Activated CD8-positive, alpha-beta memory T cell treated with anti-CD3 and anti-CD28 coated beads for 48 hours (primary cell): ENCODE results near the gene C16orf54.
"Not testable (repeated sequence)": the region's sequence is repeated elsewhere in the genome, so short reads cannot be mapped to it uniquely, and the experiment has no call there.

Experiments used
- DNase-seq, 3 experiments: peaks; one replicate each; pipeline ENCODE4 v3.0.0-alpha.2; 2020; ENCODE audit warnings: low read depth in 2 of 3, low spot score in 2 of 3

The C16orf54 gene

GRCh38 chr16:29770250-29770929 is 24.6 kb upstream of the C16orf54 start:
- DNase-seq: no peak

DNA sequence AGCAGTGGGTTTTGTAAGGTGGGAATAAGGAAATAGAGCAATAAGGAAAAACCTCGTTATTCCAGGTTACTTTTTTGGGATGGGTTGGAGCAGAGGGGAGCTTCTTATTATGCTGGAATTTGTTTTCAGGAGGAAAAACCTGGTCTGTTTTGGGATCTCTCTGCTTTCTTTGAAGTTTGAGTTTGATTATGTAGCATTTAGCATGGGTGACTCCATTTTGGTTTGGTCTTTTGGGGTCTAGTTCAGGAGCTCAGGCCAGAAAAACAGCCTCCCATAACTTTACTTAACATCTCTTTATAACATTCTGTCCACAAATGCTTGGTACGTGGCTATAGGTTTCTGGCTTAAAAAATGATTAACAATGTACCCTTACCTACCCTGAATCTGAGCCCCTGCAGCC is 23.7 kb upstream of the C16orf54 start:
- DNase-seq: no peak

DNA sequence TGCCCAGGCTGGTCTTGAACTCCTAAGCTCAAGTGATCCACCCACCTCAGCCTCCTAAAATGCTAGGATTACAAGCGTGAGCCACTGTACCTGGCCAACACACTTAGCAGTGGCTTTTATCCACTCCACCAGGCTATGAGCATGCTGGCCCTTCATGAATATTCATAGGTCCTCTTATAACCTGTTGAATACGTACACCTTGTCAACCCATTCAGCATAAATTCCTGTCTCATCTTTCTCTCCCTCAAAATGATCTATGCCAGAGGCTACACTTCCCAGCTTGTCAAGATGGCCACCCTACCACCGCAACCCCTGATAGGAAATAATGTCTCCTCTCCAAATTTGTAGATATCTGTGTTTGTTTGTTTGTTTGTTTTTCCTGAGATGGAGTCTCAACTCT is 21.3 kb upstream of the C16orf54 start:
- no peak for DNase-seq

DNA sequence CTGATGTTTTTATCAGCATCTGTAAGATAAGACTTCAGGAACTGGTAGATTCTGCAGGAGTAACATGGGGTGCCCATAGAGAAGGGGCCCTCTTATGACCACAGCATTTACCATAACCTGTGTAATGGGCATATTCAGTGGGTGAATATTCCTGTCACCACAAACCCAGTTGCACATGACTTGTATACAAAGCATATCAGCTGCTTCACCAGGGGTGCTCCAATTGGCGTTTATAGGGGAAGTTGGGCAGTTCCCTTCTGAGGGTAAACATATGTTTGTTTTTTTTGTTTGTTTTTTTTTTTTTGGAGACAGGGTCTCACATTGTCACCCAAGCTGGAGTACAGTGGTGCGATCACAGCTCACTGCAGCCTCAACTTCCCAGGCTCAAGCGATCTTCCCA is 20.8 kb upstream of the C16orf54 start:
- DNase-seq: no peak

GRCh38 chr16:29765167-29766032 is 19.6 kb upstream of the C16orf54 start:
- DNase-seq: no peak

DNA sequence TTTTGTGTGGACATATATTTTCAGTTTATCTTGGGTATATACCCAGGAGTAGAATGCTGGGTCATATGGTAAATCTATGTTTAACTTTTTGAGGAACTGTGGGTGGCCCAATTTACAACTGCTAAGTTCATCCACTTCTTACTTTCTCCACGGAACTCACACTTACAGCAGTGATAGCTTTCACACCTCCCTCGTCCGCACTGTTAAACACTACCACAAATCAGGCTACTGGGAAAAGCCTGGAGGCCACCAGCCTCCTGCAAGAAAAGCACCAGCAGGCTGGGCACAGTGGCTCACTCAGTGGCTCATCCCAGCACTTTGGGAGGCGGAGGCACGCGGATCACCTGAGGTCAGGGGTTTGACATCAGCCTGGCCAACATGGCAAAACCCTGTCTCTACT is 17.5 kb upstream of the C16orf54 start:
- no peak for DNase-seq

GRCh38 chr16:29761882-29762281 is 16.1 kb upstream of the C16orf54 start:
- no peak for DNase-seq

DNA sequence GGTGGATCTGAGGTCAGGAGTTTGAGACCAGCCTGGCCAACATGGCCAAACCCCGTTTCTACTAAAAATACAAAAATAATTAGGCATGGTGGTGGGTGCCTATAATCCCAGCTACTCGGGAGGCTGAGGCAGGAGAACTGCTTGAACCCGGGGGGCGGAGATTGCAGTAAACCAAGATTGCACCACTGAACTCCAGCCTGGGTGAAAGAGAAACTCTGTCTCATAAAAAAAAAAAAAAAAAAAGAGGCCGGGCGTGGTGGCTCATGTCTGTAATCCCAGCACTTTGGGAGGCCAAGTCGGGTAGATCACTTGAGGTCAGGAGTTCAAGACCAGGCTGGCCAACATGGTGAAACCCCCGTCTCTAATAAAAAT is 15.5 kb upstream of the C16orf54 start:
- not testable (repeated sequence) for DNase-seq

DNA sequence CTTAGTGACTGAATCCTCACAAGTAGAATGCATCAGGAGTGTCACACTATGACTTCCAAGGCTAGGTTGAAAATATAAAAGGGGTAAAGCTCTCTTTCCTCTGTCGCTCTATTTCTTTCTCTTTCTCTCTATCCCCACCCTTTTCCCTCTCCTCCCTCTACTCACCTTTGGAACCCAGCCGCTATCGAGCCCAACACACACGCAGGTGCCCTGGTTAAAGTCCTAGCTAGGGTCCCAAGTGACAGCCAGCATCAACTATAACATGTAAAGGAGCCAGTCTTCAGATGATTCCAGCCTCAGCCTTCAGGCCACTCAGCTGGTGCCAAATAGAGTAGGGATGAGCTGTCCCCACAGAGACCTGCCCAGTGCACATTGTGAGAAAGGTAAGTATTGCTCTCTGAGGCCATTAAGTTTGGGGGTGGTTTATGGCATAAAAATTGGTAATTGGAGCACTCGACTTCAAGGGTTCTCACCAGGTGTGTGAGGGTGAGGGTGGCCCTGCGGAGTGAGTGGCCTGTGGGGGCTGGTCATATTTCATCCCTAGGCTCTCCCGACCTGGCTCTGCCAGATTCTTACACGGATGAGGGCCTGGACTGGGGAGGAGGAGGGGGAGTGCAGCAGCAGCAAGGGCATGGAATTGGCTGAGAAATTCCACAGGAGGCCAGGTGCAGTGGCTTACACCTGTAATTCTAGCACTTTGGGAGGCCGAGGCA is 14.9 kb upstream of the C16orf54 start:
- no peak for DNase-seq

- no peak for DNase-seq
These were observed 12.2 kb upstream of the C16orf54 start for GRCh38 chr16:29757950-29758466.

DNA sequence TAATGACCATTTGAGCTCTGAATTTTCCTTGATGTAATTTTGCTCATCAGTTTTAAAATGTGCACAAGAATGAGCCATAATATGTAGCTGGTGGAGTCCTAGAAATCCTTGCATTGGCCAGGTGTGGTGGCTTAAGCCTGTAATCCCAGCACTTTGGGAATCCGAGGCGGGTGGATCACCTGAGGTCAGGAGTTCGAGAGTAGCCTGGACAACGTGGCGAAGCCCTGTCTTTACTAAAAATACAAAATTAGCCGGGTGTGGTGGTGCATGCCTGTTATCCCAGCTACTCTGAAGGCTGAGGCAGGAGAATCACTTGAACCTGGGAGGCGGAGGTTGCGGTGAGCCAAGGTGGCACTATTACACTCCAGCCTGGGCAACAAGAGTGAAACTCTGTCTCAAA is 11.3 kb upstream of the C16orf54 start:
- DNase-seq: not testable (repeated sequence)

DNA sequence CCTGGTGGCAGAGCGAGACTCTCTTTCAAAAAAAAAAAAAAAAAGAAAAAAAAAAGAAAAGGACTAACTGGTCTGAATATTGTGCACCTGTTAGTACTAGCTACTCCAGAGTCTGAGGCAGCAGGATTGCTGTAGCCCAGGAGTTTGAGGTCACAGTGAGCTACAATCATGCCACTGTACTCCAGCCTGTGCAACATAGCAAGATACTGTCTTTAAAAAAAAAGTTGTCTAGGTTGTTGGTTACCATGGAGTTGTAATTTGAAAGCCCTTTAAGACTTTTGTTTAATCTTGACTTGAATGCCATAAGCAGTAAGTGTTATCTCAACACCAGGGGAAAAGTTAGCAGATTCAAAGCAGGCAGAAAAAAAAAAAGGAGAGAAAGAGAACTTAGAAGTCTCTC is 10.9 kb upstream of the C16orf54 start:
- DNase-seq: no peak

DNA sequence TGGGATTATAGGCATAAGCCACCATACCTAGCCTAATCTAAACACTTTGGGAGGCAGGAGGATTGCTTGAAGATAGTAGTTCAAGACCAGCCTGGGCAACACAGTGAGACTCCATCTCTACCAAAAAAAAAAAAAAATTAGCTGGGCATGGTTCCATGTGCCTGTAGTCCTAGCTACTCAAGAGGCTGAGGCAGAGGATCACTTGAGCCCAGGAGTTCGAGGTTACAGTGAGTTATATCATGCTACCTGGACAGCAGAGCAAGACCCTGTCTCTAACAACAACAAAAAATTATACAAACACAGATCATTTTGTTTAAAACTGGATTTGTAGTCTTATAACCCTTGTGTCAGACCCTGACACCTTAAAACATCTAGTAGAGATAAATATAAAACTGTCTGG is 7.7 kb upstream of the C16orf54 start:
- no peak for DNase-seq

- DNase-seq: not testable (repeated sequence)
These were observed 3.0 kb upstream of the C16orf54 start for GRCh38 chr16:29748760-29749149.

- no peak for DNase-seq
These were observed 2.4 kb upstream of the C16orf54 start for GRCh38 chr16:29747947-29748759.

DNA sequence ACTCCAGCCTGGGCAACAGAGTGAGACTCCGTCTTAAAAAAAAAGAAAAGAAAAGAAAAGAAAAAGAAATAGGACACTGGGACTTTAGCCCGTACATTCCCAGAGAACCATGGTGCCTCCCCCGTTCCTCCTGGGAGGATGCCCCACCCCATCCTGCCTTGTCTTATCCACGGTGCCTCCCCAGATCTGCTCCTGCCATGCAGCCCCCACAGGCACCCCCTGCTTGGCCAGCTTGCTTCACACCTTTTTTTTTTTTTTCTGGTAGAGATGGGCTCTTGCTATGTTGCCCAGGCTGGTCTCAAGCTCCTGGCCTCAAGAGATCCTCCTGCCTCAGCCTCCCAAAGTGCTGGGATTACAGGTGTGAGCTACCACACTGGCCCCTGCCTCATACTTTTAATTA is 728 bp upstream of the C16orf54 start:
- not testable (repeated sequence) for DNase-seq

DNA sequence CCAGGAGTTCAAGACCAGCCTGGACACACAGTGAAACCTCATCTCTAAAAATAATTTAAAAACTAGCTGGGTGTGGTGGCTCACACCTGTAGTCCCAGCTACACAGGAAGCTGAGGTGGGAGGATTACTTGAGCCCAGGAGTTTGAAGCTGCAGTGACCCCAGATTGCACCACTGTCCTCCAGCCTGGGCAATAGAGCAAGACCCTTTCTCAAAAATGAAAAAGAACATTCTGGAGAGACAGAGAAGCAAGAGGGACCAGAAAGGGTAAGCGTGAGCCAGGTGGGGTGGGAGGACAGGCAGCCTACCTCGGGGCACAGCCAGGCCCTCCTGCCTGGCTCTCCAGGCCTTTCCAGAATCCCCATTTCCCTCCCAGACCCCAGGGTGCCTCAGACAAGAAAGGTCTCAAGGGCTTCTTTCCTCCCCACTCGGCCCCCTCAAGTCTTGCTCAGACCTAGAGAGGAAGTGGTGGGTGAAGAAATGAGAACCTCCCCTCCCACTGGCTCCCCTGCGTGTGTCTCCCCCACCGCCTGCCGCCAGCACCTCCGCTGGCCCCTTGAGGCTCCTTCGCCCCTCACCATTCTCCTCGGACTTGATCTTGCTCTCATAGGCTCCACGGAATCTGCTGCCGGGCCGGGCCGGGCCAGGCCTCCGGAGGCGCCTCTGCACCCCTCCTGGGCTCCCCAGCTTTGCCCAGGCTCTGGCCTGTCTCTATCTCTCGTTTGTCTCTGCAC is 503 bp downstream of the C16orf54 start:
- peak in 1 of 3 experiments; percentile 12 for DNase-seq

DNA sequence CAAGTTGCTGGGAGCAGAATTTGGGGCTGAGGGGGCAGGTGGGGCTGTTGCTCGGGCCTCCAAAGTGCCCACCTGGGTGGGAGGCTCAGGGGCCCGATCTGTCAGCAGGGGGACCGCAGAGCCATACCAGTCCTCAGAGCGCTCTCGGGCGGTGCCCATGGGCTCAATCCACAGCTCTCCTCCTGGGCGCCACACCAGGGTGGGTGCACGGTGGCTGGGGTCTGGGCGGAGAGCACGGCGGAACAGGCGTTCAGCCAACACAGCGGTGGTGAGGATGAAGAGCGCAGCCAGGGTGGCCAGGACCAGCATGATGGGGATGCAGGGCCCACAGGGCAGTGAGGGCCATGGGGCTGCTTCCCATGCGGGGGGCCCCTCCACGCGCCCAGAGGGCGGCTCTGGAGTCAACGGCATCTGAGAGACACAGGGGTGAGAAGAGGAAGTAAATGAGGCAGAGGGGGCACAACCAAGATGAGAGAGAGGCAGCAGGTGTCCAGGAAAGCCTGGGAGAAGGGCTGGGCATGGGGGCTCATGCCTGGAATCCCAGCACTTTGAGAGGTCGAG is 1.2 kb downstream of the C16orf54 start:
- DNase-seq: peak in 1 of 3 experiments; percentile 16

DNA sequence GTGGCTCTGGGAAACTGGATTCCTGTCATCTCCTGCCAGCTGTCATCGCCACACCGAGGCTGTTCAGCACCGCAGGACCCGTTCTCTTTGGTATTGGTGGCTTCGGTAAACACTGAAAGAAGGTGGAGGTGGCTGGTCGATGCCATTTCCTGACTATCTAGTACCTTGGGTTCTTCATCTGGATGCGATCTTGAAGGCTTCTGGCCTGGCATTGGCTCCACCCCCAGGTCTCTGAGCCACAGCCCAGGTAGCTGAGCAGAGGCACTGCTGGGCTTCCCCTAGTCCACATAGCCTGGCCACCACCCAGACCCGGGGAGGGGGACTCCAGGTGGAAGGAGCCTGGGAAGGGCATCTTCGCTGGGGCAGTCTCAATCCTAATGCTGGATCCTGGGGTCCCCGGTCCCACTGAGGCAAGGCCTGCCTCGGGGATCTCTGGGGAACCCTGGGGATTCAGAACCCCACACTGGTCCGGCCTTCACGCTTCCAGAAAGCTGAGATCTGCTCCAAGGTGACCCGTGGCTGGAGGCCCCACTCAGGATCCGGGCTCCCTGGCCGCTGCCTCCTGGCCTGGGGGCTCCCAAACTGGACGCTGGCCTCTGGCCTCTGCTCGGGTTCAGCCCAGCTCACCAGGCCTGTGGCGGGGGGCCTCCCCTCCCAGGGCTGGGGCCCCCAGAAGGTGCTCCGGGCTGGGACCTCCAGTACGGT is 1.8 kb downstream of the C16orf54 start:
- peak in 1 of 3 experiments; percentile 21 for DNase-seq
